HepG2 (cell line): ENCODE measurements around the gene SPG7. TPM values are rescaled to one million over a fixed set of nuclear protein-coding genes. Genes with fewer than 3 reads are reported as not detected.

ENCODE experiments used
- DMTF1 ChIP-seq: sonication (generic); formaldehyde crosslinking; IDR thresholded peaks from 2 replicates; pipeline ENCODE4 v1.4.0; 2020; ENCODE audit warnings: mild to moderate bottlenecking, missing genetic modification reagents
- DR1 ChIP-seq: sonication (generic); formaldehyde crosslinking; IDR thresholded peaks from 2 replicates; pipeline ENCODE4 v1.8.0; 2021; ENCODE audit warnings: mild to moderate bottlenecking, missing genetic modification reagents, inconsistent platforms
- IKZF4 ChIP-seq: sonication (generic); formaldehyde crosslinking; IDR thresholded peaks from 2 replicates; pipeline ENCODE4 v1.5.1; 2020; ENCODE audit warnings: borderline replicate concordance, mild to moderate bottlenecking, low read depth, missing genetic modification reagents; ENCODE audit errors: not compliant biosample characterization
- JARID2 ChIP-seq: sonication (generic); formaldehyde crosslinking; IDR thresholded peaks from 2 replicates; pipeline ENCODE4 v1.8.1; 2023; ENCODE audit warnings: missing genetic modification reagents, inconsistent platforms; ENCODE audit not compliant: insufficient replicate concordance
- NFYC ChIP-seq: IDR thresholded peaks from 2 replicates; pipeline ENCODE4 v1.6.1; 2016; ENCODE audit warnings: missing genetic modification reagents, missing compliant biosample characterization
- REL ChIP-seq: sonication (generic); formaldehyde crosslinking; conservative IDR thresholded peaks from 2 replicates; pipeline ENCODE4 v1.8.0; 2022; ENCODE audit warnings: mild to moderate bottlenecking, missing genetic modification reagents, moderate library complexity
- WIZ ChIP-seq: sonication (generic); formaldehyde crosslinking; IDR thresholded peaks from 2 replicates; pipeline ENCODE4 v1.5.1; 2020; ENCODE audit warnings: mild to moderate bottlenecking, missing genetic modification reagents
- ZBTB2 ChIP-seq: sonication (generic); formaldehyde crosslinking; IDR thresholded peaks from 2 replicates; pipeline ENCODE4 v1.8.0; 2022; ENCODE audit warnings: low read depth, missing genetic modification reagents
- ZBTB46 ChIP-seq: sonication (generic); formaldehyde crosslinking; IDR thresholded peaks from 2 replicates; pipeline ENCODE4 v1.4.0; 2020; ENCODE audit warnings: mild to moderate bottlenecking, missing genetic modification reagents, borderline replicate concordance
- ZFP36L1 ChIP-seq: sonication (generic); formaldehyde crosslinking; IDR thresholded peaks from 2 replicates; pipeline ENCODE4 v1.8.0; 2022; ENCODE audit warnings: mild to moderate bottlenecking, missing genetic modification reagents, moderate library complexity
- ZHX2 ChIP-seq, 2 experiments: sonication (generic) in 1 of 2; formaldehyde crosslinking in 1 of 2; IDR thresholded peaks; 2 replicates each; pipeline versions ENCODE4 v1.6.1 to v1.9.0; 2014 to 2022; ENCODE audit warnings: antibody characterized with exemption in 1 of 2, borderline replicate concordance in 1 of 2, inconsistent platforms in 1 of 2, low read depth in 1 of 2, missing genetic modification reagents in 1 of 2
- ZNF24 ChIP-seq: fragments of 450-650 bp; IDR thresholded peaks from 2 replicates; pipeline ENCODE4 v1.6.1; 2017; ENCODE audit warnings: antibody characterized with exemption, mild to moderate bottlenecking
- ZNF7 ChIP-seq: IDR thresholded peaks from 2 replicates; pipeline ENCODE4 v1.6.1; 2016; ENCODE audit warnings: missing biosample characterization, missing genetic modification reagents
- ZSCAN30 ChIP-seq: sonication (generic); formaldehyde crosslinking; IDR thresholded peaks from 2 replicates; pipeline ENCODE4 v1.5.0; 2020; ENCODE audit warnings: mild to moderate bottlenecking, missing genetic modification reagents
- polyA plus RNA-seq, 8 experiments: library from polyadenylated mRNA; depleted of rRNA in 3 of 8; stranded (reverse) in 7 of 8; unstranded in 1 of 8; fragments of >200 nt; fragmentation: Illumina TruSeq in 4 of 8; extraction: Trizol in 4 of 8; gene quantifications; 2 replicates each; pipeline versions ENCODE4 v1.2.1 to v1.2.3, GENCODE V29; 2011 to 2016; ENCODE audit warnings: low read depth in 4 of 8, missing spikeins in 1 of 8, mixed read lengths in 1 of 8; ENCODE audit not compliant: insufficient read depth in 1 of 8
- total RNA-seq, 5 experiments: library from RNA; depleted of rRNA; stranded (reverse); fragments of >200 nt; fragmentation: Illumina TruSeq; extraction: Trizol; gene quantifications; 2 replicates each; pipeline ENCODE4 v1.2.3, GENCODE V29; 2016; ENCODE audit warnings: low read depth in 1 of 5

Gene SPG7
- total and polyA plus RNA-seq, 2 of the 13 experiments (the other 11 are each of a cell fraction or from before 2014, with no cell fraction given): 66.0 to 136 TPM

GRCh38 chr16:89560378-89561141 lies 52.4 kb downstream of the SPG7 start, which contains the start of gene RPL13 (continued):
- TF ChIP-seq DMTF1 (CRISPR knock-in tag): no peak
- peak; percentile 69; the same call in 1 of the 2 replicates for TF ChIP-seq REL (CRISPR knock-in tag)
- peak; percentile 71 for TF ChIP-seq ZFP36L1 (CRISPR knock-in tag)
- no peak; the same call in 1 of the 2 replicates for TF ChIP-seq ZSCAN30 (CRISPR knock-in tag)
- TF ChIP-seq NFYC (CRISPR knock-in tag): peak; percentile 95
- no peak; the same call in 1 of the 2 replicates for TF ChIP-seq ZNF24
- TF ChIP-seq WIZ: no peak
- TF ChIP-seq ZHX2 (IDR thresholded peaks at IDR 0.05; ENCODE audit: low read depth): no peak; the same call in 1 of the 2 replicates
- TF ChIP-seq ZHX2 (CRISPR knock-in tag; IDR thresholded peaks at IDR 0.05; ENCODE audit: borderline replicate concordance): 0 out of 2 replicates have a peak, but pooled peaks have one; percentile 96
- peak; percentile 78 for TF ChIP-seq IKZF4 (CRISPR knock-in tag)
- no peak; the same call in 1 of the 2 replicates for TF ChIP-seq ZBTB46 (CRISPR knock-in tag)
- peak; percentile 98 for TF ChIP-seq JARID2
- peak; percentile 99 for TF ChIP-seq DR1 (CRISPR knock-in tag)
- 0 out of 2 replicates have a peak, but pooled peaks have one; percentile 20 for TF ChIP-seq ZNF7 (CRISPR knock-in tag)
- peak; percentile 84 for TF ChIP-seq ZBTB2 (CRISPR knock-in tag)
